SH-SY5Y (cell line): ENCODE data around the gene ETV6.

Experiments
- GATA2 ChIP-seq: IDR thresholded peaks from 2 replicates; pipeline ENCODE4 v1.6.1; 2011; ENCODE audit warnings: mild to moderate bottlenecking, low read depth, low read length
- GATA3 ChIP-seq: IDR thresholded peaks from 2 replicates; pipeline ENCODE4 v1.6.1; 2011; ENCODE audit warnings: low read depth, mild to moderate bottlenecking, low read length, moderate library complexity

- TF ChIP-seq GATA2 = no peak
- TF ChIP-seq GATA3 = no peak
Observed at GRCh38 chr12:11853126-11853525, 203.7 kb downstream of the ETV6 start.
